Activated T-cell treated with anti-CD3 and anti-CD28 coated beads, Interleukin-2, amount 50 U/mL, for 48 hours (primary cell): ENCODE measurements around the gene HLA-F.

Experiments used
- DNase-seq, 2 experiments: peaks; one replicate each; pipeline ENCODE4 v3.0.0-alpha.2; 2020

The HLA-F gene

GRCh38 chr6:29724937-29725869, 2.0 kb downstream of the HLA-F start:
- DNase-seq = no peak

DNA sequence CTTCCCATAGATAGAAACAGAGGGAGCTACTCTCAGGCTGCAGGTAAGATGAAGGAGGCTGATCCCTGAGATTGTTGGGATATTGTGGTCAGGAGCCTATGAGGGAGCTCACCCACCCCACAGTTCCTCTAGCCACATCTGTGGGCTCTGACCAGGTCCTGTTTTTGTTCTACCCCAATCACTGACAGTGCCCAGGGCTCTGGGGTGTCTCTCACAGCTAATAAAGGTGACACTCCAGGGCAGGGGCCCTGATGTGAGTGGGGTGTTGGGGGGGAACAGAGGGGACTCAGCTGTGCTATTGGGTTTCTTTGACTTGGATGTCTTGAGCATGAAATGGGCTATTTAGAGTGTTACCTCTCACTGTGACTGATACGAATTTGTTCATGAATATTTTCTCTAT, 2.8 kb downstream of the HLA-F start:
- DNase-seq = no peak

- peak in 1 of 2 experiments; percentile 10 for DNase-seq
These were observed 3.4 kb downstream of the HLA-F start for GRCh38 chr6:29726571-29727194.

DNA sequence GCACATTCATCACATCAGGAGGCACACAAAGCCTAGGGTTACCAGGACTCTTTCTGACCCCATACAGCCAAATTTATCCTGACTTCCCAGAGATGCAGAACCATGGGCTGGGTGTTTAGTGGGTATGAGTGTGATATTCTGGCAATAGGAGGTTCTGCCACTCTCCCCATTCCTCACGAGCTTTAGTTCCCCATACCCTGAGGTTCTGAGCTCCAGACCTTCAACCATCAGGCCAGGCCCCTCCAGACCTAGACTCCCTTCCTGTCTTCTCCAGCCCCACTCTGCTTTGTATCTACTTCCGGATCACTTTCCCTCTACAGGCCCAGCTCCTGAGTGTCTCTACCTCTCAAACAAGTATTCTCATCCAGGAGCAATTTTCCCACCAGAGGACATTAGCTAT, 4.4 kb downstream of the HLA-F start:
- peak in 1 of 2 experiments; percentile 7 for DNase-seq

GRCh38 chr6:29728173-29728874, 5.1 kb downstream of the HLA-F start:
- peak in 1 of 2 experiments; percentile 13 for DNase-seq

- no peak for DNase-seq
These were observed 5.6 kb downstream of the HLA-F start for GRCh38 chr6:29728875-29729270.

DNA sequence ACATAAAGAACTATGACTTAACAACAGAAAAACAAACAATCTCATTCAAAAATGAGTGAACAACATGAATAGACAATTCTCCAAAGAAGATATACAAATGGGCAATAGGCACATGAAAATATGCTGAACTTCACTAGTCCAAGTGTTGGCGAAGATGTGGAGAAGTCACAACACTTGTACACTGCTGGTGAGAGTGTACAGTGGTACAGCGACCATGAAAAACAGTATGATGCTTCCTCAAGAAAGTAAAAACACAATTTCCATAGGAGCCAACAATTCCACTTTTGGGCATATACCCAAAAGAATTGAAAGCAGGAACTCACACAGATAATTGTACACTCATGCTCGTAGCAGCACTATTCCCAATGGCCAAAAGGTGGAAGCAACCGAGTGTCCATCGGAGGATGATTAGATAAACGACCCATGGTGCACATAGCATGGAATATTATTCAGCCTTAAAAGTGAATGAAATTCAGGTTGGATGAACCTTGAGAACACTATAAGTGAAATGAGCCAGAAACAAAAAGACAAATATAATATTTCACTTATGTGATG, 6.6 kb downstream of the HLA-F start:
- no peak for DNase-seq

- peak in 1 of 2 experiments; percentile 12 for DNase-seq
These were observed 7.4 kb downstream of the HLA-F start for GRCh38 chr6:29730575-29731126.

DNA sequence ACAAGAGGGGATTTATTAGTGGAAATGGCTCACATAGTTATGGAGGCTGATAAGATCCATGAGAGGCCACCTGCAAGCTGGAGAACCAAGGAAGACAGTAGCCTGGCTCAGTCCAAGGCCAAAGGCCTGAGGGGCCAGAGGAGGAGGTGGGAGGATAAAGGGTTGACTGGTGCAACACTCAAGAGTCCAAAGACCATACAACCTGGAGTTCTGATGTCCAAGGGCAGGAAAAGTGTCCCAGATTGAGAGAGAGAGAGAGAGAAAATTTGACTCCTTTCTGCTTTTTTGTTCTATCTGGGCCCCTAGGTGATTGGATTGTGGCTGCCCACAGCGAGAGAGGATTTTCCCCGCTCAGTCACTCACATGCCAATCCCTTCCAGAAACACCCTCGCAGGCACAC, 8.0 kb downstream of the HLA-F start:
- no peak for DNase-seq

DNA sequence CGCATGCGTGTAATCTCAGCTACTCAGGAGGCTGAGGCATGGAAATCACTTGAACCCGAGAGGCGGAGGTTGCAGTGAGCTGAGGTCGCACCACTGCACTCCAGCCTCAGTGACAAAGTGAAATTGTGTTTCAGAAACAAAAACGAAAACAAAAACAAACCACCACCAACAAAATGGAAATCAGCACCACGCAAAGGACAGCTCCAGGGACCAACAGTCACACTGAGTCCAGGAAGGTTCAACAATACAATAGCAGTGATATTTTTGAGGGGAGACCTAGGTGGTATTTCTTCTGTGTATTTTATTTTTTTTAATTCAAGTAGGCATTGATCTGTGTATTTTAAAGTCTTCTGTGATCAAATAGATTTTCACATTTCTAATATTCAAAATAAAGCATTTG, 9.8 kb downstream of the HLA-F start:
- peak in 1 of 2 experiments; percentile 11 for DNase-seq

DNA sequence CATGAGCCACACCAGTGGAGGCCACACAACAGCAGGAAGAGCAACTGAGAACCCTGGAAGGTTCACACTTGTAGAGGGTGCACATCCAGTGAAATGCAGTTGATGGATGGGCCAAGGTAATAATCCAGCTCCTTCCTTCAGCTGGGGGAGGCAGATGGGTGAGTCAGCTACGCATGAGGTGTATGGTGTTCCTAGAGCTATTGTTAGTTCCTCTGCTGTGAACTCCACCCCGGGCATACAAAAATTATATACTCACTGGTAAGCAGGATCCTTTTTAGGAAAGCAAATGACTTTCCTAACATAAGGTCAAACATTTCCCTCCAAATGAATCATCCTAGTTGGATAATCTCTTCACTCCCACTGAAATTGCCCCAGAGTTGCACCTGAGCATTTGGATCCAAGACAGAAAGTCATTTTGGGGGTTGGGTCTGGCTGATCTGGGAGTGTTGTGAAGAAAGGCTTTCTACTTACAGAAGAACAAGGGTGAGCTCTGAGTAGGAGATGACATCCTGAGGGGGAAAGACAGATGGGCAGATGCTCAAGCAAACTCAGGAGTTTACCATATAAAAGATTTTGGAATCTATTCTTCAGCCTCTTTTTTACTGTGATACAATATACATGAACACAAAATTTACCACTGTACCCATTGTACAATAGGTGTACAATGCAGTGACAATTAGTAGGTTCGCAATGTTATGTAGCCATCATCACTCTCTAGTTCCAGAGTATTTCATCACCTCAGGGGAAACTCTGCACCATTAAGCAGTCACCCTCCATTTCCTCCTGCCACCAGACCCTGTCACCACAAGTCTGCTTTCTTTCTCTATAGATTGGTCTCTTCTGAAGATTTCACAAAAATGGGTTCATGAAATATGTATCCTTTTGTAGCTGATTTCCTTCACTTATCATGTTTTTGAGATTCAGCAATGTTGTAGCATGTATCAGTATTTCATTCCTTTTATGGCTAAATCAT, 11.1 kb downstream of the HLA-F start:
- DNase-seq = peak in 1 of 2 experiments; percentile 7

DNA sequence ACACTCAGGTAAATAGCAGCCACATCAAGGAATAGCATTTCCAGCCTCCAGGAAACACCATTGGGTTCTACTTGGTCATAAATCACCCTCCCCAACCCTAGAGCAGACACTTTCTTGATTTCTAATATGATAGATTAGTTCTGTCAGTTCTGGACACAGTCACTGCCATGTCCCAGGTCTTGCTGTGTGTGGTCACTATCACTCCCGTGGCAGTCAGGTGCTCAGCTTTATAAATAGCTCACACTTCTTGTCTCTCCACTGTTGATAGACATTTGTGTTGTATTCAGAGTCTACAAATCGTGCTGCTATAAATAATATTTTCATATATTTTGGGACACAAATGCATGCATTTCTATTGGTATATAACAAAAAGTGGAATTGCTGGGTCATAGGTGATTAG, 13.3 kb downstream of the HLA-F start:
- DNase-seq = no peak

DNA sequence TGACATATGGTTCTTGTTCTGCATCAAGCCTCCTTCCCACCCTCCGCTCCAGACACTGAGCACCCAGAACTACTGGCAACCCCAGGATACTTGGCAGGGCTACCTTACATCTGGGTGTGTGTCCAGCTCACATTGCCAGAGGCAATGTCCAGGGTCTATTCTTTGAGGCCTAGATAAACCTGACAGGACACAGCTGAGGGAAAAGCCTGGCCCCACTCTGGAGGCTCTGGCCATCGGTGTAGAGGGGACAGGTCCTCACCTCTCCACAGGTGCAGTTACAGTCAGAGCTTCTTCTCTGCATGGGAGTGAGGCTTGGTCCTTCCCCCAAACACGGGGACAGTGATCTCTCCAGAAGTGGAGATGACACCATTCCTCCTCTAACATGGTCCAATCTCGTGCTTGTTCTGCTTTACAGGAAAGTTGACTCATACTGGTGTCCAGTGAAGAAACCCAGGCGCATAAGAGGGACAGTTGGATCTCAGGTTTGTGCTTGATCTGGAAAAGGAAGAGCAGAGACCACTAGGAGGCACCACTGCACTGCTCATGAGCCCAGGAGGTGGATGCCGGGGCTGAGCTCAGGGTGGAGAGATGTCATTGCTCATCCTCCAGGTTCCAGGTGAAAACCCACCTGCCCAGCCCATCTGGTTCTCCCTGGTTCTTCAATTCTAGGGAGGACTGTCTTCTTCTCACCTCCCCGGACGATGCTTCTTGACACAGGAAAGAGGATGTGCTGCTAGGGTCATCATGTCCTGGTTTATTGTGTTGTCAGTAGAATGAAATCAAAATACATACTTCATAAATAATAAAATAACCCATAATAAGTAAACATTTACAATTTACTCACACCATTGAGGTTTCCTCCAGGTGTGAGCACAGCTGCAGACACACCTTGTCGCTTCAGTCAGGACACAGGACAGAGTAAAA, 14.7 kb downstream of the HLA-F start:
- DNase-seq = peak; percentile 69 to 74

DNA sequence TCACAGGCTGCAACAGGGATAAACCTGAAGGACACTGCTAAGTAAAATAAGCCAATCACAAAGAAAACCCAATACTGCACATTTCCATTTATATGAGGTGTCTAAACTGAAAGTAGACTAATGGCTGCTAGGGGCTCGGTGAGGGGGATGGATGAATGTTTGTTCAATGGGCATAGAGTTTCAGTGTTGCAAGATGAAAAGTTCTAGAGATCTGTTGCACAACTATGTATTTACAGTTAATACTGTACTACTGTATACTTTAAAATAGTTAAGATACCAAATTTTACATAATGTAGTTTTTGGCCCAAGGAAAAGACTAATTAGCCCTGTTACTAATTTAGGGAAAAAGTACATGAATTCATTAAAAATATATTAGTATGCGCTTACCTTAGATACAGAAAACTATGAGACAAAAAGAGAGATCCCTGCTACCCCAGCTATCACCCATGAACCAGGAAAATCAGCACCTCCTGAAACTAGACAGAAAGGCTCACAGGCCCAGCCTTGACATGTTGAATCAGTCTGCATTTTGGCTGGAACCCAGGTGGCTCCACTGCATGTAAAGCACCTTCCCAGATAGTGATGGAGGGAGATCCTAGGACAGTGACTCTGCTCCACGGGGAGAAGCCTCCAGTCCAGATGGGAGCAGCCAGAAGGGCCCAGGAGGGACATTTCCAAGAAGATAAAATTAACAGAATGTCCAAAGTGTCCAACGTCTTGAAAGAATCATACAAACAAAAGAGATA, 16.1 kb downstream of the HLA-F start:
- DNase-seq = no peak

DNA sequence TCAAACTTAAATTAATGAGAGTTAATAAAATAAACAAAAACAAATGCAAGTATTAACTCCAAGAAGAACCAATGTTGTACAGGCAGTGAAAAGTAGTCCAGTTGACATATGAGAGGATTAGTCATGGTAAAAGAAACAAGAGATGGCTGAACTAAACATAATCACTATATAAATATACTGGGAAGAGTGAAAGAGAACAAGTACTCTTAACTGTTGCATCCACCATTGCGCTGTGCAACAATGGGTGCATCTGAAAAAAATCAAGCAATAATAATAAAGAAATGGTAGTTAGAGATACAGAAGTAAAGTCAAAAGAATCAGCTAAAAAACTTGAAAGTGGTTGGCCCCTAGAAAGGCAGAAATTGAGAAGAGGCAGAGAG, 16.6 kb downstream of the HLA-F start:
- DNase-seq = no peak

- no peak for DNase-seq
These were observed 18.4 kb downstream of the HLA-F start for GRCh38 chr6:29741592-29741991.

DNA sequence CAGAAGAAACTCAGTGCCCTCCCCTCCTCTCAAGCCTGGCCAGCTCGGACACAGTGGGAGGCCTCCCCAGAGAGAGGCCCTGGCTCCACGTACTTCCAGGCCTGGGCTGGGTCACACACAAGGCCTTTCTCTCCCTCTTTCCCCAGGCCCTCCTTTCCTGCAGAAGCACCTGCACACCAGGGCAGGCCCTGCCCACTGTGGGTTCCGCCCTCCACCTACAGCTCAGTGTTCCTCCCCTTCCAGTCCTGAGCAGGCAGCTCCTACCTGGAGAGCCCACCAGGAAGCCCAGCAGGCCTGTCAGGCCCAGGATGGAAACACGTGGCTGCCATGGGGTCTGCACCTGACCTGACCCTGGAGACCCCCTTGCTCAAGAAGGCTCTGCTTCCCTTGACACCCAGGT, 18.9 kb downstream of the HLA-F start:
- DNase-seq = no peak

- DNase-seq = no peak
These were observed 19.8 kb downstream of the HLA-F start for GRCh38 chr6:29743025-29743424.

DNA sequence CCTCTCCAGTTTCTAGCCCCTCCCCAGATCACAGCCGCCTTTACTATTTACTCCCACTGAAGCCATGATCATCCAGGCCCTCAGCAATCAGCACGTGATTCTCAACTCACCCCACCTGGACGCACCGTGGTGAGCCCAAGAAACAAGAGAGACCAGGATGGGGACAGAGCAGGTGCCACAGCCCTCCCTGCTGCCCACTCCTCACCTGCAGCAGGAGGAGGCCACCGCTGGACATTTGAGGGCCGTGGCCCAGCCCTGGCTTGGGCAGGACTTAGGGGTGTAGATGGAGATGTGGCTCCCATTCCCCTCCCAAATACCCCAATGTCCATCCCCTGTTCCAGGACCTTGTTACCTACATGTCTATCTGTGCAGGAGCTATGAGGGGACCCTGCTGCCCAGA, 20.3 kb downstream of the HLA-F start:
- no peak for DNase-seq

GRCh38 chr6:29744131-29744530, 20.9 kb downstream of the HLA-F start:
- no peak for DNase-seq
